GM13976 (cell line): Measurements from ENCODE around the gene SMOC1.

Source experiments
- DNase-seq: peaks from one replicate; pipeline ENCODE4 v3.0.0; 2012; ENCODE audit warnings: low spot score
- CTCF ChIP-seq: IDR thresholded peaks from 2 replicates; pipeline ENCODE4 v1.5.1; 2012; ENCODE audit warnings: borderline replicate concordance, mild to moderate bottlenecking; ENCODE audit not compliant: insufficient read depth; ENCODE audit errors: extremely low read depth, missing control alignments, control extremely low read depth
- in situ Hi-C: fragments of 300-500 bp; cut with MboI; formaldehyde crosslinking; loops from one replicate; pipeline ENCODE4 v1.12.0; 2022; ENCODE audit warnings: low sequenced_read_pairs, mixed read lengths, inconsistent platforms; ENCODE audit not compliant: unreplicated experiment

Gene SMOC1

GRCh38 chr14:69919815-69920214, 40.6 kb downstream of the SMOC1 start:
- DNase-seq: no peak
- TF ChIP-seq CTCF: no peak
- in situ Hi-C loops: no loop called here

DNA sequence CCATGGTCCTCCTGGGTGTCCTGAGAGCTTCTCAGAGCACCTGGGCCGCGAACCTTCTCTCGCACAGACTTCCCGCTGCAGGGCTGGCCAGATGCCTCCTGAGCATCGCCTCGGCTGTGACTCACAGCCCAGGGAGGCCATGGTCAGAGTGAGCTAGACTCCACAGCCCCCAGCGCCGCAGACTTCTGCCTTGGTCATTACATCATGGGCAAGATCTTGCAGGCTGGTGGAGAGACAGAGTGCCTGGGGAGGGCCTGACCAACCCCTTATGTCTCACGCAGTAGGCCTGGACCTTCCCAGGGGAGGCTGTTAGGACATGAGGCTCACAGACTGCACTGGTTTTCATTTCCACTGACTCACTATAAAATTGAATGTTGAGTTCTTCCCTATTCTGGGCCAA, 41.8 kb downstream of the SMOC1 start:
- in situ Hi-C loops: no loop called here
- DNase-seq: no peak
- TF ChIP-seq CTCF: no peak

GRCh38 chr14:69922198-69922597, 43.0 kb downstream of the SMOC1 start:
- in situ Hi-C loops: no loop called here
- no peak for DNase-seq
- no peak for TF ChIP-seq CTCF

- no peak for DNase-seq
- TF ChIP-seq CTCF: no peak
- in situ Hi-C loops: no loop called here
Observed at GRCh38 chr14:69924201-69924600, 45.0 kb downstream of the SMOC1 start.

DNA sequence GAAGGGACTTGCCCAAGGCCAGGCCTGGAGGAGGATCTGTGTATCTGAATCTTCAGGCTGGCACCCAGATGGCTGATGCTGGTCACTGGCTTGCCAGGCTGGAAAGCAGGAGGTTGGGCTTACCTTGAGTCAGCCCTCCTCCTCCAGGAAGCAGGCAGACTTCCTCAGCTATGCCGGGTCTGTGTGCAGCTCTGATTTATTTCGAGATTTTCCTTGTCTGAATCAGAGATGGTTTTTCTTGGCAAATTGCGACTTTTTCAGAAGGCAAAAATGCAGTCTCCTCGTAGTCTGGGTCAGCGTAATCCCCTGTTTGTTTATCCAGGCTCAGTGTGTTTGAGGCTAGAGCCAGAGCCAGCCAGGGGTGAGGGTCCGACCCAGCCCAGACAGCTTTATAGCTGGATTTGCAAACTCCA, 48.9 kb downstream of the SMOC1 start:
- TF ChIP-seq CTCF: no peak
- in situ Hi-C loops: no loop called here
- DNase-seq: no peak

- no peak for DNase-seq
- in situ Hi-C loops: no loop called here
Observed at GRCh38 chr14:69930780-69931379, 51.7 kb downstream of the SMOC1 start.

More at GRCh38 chr14:69930780-69931379, 51.7 kb downstream of the SMOC1 start:
- no peak for TF ChIP-seq CTCF
